Esophagus mucosa (tissue), 1 donor: ENCODE measurements around the gene TATDN2. TPM values are rescaled to one million over a fixed set of nuclear protein-coding genes. Genes with fewer than 3 reads are reported as not detected.

ENCODE experiments used
- ATAC-seq: fragments of 200-7000 bp; cut with Tn5 transposase; one replicate; pipeline ENCODE4 v1.9.1; 2020
- total RNA-seq: library from RNA; stranded (reverse); gene quantifications from one replicate; pipeline ENCODE4 v1.2.4, GENCODE V29; 2023
- donor health status: DM: yes; HTN: yes; CAD: no.

Gene TATDN2
- total RNA-seq, 1 donor from 2014 or later, result 16.9 TPM

DNA sequence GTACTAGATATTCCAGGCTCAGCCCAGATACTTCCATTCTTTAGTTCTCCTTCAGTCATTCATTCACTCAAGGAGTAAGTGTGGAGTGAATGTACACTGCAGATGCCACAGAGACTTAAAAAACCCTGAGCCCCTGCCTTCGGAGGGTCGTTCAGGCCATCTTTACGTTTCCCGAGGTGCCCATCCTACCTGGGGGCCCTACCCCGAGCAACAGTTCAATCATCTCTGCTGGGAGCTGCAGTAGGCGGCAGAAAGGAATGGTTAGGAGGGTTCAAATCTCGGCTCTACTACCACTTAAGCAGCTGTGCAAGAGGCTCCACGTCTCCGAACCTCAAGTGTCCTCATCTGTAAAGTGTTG lies 72.0 kb downstream of the TATDN2 start:
- ATAC-seq, result peak; percentile 15

DNA sequence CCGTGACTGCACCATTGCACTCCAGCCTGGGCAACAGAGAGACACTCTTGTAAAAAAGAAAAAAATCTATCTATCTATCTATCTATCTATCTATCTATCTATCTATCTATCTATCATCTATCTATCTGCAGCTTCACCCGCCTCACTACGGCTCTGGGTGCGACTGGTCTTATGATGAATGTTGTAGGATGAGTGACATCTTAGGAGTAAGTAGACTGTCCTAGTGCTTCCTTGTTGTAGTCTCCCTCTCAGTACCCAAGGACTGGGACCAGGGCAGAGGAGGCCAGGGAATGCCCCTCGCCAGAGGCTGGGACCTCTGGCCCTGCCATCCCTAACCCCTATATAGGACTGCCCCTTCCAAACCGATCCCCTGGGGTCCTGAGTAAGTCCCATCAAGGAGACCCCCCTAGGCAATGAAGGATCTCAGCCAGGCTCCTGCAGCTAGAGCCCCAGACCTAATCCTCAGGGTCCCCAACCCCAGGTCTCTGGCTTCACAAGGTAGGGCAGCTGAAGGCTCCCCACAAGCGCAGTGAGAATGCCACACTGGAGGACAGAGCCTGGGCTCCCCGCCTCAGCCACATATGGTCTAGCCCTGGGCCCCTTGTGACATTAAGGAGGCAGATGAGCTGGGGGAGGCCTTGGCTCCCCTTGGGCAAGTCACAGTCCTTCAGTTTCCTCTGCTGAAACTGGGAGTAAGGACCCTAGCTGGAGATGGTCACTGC lies 73.5 kb downstream of the TATDN2 start:
- no peak for ATAC-seq

DNA sequence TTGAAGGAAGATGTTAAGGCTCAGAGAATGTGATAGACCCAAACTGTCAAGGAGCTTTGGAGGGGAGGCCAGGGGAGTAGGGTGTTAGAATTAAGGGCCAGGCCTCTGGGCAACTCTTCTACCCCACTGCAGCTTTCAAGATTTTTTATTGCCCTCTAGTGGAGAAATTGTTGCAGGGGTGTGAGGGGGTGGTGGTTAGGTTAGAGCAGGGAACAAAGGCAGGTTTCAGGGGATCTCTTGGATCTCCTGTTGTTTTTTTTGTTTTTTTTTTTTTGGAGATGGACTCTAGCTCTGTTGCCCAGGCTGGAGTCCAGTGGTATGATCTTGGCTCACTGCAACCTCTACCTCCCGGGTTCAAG lies 74.1 kb downstream of the TATDN2 start:
- ATAC-seq, result no peak

DNA sequence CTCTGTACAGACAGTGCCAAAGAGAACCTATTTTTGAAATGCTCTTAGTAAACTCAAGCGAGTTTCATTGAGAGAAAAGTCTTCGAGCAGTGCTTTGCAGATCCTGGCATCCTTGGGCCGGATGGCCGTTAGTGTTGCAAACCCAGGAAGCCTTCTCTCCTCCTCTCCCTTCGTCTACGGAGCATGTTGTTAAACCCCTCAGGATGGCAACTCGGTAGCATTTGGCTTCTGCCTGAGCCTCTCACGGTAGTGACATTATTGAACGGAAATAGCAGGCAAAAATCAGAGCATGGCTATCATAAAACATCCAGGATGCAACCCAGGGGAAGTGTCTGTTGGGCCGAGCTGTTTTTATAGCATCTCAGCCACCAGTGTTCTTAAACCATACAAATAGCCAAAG lies 79.3 kb downstream of the TATDN2 start:
- no peak for ATAC-seq

DNA sequence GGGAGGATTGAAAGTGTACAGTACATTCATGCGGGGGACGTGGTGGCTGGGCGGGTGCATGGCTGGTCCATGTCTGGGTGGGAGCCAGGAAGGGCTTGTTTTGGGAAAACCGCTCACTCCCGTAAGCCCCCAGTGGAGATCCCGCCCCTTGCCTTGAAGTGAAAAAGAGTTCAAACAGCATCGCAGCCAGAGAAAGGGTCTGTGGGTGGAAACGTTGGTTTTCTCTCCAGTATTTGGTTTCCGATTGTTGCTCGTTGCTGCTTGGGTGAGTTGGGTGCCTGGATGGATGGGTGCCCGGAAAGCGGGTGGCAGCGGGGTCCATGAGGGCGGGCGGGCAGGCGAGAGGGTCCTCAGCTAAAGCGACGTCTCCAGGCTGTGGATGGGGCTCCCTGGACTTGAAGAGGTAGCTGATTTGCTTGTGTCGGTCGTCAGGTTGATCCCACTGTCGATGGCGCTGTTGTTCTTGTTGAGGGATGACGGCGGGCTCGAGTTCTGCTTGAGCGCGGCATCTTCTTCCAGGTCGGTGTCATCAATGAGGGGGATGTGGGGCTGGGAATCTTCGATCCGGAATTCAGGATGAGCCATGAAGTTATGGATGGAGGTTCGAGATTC lies 80.3 kb downstream of the TATDN2 start:
- no peak for ATAC-seq

DNA sequence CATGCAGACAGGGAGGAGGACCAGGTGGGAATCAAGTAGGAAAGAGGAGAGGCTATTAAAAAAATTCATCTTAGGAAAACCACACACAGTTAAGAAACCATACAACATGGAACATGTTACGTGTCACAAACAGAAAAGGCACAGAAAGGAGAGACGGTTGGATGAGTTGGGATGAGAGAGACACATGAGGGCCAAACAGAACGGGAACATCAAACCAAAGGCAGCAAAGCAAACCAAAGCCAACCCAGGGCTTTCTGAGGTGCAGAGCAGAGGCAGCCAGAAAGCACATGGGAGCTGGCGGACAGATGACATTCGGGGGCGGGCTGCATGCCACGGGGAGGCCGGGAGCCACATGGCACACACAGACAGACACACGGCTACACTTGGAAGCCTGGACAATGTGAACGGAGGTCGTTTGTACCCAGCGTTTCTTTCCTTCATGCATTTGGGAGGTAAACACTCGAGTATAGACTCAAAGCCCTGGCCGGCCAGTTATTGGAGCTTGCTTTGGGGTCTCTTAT lies 81.3 kb downstream of the TATDN2 start:
- ATAC-seq, result no peak

DNA sequence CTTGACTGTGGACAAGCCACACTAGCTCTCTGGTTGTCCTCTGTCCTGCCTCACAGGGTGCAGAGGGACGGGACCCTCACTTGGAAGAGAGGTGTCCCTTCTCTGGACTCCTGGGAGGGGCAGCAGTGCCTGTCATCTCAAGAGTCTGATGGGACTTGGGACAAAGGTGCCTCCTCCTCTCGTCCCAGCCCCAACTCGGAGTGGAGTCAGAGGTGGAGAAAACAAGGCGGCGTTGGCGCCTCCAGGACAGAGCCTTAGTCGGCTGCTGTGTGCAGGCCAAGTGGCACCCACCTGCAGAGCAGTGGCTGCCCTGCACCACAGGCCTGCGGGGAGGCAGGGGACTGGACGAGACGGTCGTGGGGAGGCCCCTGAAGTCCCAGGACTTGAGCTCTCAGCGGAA lies 82.1 kb downstream of the TATDN2 start:
- ATAC-seq, result no peak

Other genes starting within 250 kb of the TATDN2 start
- 12.5 TPM for gene FANCD2, start 222.0 kb upstream of the TATDN2 start, total RNA-seq
- not detected for gene FANCD2OS, start 140.2 kb upstream of the TATDN2 start, total RNA-seq
- gene BRK1, start 132.8 kb upstream of the TATDN2 start, total RNA-seq, result 108 TPM
- gene VHL, start 106.7 kb upstream of the TATDN2 start, total RNA-seq, result 22.0 TPM
- gene IRAK2, start 83.5 kb upstream of the TATDN2 start, total RNA-seq, result 6.0 TPM
- gene GHRL, start 44.5 kb downstream of the TATDN2 start, total RNA-seq, result 0.76 TPM
- 77.4 TPM for gene SEC13, start 72.7 kb downstream of the TATDN2 start, total RNA-seq